Left lobe of liver (tissue), 1 donor: ENCODE data around the gene PREPL. TPM values are rescaled to one million over a fixed set of nuclear protein-coding genes. Genes with fewer than 3 reads are reported as not detected.

Source experiments
- total RNA-seq: library from RNA; stranded (reverse); gene quantifications from one replicate; pipeline ENCODE4 v1.2.1, GENCODE V29; 2021
- donor health status: DM: no; HTN: yes; CAD: no.

PREPL gene
- total RNA-seq, 1 donor from 2014 or later: 15.4 TPM

Other genes starting within 250 kb of the PREPL start
- 33.6 TPM for gene PPM1B, start 192.6 kb downstream of the PREPL start, total RNA-seq
- 1.9 TPM for gene SLC3A1, start 86.0 kb downstream of the PREPL start, total RNA-seq
- 4.9 TPM for gene CAMKMT, start 453 bp upstream of the PREPL start, total RNA-seq